Cerebellar nuclear complex (tissue), 1 donor: ENCODE results near the gene APOL1.
"Not testable (repeated sequence)": the region's sequence is repeated elsewhere in the genome, so short reads cannot be mapped to it uniquely, and the experiment has no call there.

Source experiments
- DNase-seq, 2 experiments: peaks; one replicate each; lab custom pipeline; 2025; lab: John Stamatoyannopoulos, UW

The APOL1 gene

DNA sequence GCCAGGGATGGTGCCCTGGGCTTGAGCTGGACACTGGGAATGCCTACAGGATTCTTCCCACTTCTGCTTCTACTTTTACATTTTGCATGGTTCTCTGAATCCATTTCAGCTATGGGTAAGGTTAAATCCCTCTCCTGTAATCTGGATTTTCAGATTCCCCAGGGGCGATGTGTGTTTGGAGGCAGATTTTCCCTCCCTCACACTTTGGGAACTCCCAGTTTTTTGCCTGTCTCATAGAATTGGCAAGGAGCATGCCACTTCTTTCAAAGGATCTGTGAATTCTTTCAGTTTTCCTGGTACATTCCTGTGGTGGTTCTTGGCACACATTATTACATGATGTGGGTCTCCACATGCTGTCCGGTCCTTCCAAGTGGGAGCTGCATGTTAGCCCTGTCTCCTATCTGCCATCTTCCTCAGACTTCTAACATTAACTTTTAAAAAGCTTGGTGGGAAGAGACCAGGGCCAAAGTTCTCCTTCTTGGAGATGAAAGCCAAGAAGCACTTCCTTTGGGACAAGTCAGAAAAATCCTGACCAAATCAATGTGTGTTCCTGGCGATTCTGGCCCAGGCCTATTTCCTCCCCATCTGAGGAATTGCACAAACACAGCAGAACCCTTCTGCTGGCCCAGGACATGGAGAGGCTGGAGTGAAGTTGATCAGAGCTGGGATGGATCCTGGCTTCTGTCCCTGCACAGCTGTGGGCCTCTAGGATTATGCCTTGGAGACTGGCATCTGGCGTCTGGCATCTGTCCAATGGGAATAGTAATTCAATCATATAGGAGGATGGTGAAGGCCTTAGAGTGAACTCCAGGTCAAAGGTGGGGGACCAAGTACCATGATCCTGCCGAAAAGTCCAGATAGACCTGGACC is 8.2 kb upstream of the APOL1 start:
- DNase-seq: no peak

GRCh38 chr22:36245805-36246356 is 7.1 kb upstream of the APOL1 start:
- no peak for DNase-seq

GRCh38 chr22:36246718-36247117 is 6.2 kb upstream of the APOL1 start:
- DNase-seq: no peak

DNA sequence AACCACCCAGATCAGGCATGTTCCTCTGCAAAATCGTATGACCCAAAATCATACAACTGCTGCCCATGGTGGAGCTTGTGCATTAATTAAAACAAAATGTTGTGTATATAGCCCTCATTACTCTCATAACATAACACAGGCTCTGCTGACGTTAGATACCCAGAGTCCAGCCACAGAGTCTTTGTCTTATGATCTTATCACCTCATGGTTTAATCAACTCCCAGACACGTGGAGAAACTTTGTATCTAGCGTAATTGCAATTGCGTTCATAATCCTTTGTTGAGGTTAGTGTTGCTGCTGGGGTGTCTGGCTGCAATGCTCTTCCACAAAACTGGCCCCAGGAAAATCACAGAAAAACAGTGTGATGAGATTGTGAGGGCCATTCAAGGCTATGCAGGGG is 5.0 kb upstream of the APOL1 start:
- no peak for DNase-seq

GRCh38 chr22:36249160-36249559 is 3.8 kb upstream of the APOL1 start:
- DNase-seq: no peak

DNA sequence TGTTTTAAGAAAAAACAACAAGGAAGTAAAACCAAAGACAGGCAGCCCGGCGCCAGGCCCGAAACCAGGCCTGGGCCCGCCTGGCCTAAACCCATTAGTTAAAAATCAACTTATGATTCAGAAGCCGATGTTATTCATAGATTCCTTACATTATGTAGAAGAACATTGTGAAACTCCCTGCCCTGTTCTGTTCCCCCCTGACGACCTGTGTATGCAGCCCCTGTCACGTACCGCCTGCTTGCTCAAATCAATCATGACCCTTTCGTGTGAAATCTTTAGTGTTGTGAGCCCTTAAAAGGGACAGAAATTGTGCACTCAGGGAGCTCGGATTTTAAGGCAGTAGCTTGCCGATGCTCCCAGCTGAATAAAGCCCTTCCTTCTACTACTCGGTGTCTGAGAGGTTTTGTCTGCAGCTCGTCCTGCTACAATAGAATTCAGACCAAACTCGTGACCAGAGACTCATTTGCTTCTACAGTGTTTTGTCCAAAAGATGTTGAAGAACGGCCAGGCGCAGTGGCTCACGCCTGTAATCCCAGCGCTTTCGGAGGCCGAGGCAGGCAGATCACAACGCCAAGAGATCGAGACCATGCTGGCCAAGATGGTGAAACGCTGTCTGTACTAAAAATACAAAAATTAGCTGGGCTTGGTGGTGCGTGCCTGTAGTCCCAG is 2.5 kb upstream of the APOL1 start:
- not testable (repeated sequence) for DNase-seq

DNA sequence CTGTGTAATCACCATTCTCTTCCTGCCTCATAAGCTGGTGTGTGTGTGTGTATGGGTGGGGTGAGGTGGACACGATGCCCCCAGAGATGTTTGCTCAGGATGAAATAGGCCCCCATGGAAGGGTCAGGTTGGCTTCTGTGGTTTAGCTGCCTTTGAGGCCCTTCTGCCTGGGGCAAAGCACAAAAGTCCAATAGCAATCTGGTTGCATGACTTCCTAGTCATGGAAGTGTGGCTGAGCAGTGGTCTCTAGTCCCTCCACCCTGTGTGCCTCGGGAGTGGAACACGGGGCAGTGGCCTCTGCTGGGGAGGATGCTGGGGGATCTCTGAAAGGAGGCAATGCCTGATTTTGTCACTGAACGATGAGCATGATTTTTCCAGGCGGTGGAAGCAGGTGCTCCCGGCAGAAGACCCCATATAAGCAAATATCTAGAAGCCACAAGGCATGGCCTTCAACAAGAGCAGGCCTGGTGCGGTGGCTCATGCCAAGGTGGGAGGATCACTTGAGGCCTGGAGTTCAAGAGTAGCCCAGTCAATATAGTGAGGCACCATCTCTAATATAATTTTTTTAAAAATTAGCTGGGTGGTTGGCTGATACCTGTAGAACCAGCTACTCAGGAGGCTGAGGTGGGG is 839 bp upstream of the APOL1 start:
- not testable (repeated sequence) for DNase-seq

DNA sequence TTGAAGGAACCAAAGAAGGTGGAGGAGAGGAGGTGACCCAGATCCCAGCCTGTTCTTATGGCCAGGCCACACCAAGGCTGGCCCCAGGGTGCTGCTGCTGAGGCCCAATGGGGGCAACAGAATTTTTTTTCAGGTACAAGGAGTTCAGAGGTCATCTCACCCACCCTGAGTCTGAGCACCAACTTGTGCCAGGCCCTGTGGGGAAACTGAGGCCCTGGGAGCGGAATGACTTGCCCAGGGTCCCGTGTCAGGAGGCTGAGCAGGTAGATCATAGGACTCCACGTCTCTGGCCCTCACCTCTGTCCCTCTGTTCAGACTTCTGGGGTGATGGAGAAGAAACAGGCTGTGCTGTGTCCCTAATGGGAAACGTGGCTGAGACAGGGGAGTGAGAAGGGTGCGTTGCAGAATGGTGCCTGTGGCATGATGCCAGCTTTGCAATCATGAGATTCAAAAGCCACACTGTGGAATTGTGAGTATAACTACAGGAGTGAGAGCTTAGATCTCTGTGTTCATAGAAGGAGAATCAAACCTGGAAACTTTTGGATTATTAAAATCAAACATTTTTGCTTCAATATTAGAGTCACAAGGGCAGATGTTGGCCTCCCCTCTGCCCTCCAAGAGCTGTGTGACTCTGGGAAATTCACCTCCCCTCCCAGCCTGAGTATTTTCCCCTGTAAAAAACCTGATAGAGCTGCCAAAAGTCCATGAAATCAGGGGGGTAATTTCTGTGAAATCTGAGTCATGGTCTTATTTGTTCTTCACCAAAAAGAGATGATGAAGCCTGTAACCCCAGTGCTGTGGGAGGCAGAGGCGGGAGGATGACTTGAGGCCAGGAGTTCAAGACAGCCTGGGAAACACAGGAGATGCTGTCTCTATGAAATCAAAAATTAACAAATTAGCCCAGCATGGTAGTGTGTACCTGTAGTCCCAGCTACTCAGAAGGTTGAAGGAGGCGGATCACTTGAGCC is 874 bp downstream of the APOL1 start:
- no peak for DNase-seq

DNA sequence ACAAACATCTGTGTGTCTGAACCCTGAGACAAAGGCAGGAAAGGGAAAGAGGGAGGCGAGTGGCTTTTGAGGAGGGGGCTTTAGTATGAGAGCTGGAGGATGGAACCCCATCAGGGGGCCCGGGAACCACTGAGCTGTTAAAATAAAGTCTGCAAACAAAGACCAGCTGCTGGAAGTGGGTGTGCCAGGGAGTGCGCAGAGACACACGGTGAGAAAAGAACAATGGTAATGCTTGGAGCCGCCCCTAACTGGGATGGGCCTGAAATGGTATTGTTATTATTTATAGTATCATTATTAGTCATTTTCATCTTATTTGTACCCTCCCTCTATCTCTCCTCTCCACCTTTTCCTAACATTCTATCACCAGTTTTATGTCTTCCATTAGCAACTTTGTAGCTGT is 2.6 kb downstream of the APOL1 start:
- not testable (repeated sequence) for DNase-seq

GRCh38 chr22:36256478-36256877 is 3.5 kb downstream of the APOL1 start:
- no peak for DNase-seq

DNA sequence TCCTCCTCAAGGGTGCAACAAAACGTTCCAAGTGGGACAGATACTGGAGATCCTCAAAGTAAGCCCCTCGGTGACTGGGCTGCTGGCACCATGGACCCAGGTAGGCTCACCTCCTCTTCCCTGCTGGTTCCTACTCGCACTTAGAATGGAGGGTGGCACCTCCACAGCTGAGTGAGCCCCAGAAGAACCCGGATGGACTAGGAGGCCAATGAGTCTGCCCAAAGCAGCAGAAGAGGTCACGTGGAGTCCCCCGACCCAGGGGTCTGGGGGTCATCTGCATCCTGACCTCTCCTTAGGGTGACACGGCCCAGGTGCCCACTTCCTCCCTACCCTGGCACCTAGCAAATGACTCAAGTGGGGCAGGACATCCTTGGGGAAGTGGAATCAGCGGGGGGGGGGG is 4.4 kb downstream of the APOL1 start:
- DNase-seq: no peak

GRCh38 chr22:36257948-36258670 is 5.2 kb downstream of the APOL1 start:
- no peak for DNase-seq

DNA sequence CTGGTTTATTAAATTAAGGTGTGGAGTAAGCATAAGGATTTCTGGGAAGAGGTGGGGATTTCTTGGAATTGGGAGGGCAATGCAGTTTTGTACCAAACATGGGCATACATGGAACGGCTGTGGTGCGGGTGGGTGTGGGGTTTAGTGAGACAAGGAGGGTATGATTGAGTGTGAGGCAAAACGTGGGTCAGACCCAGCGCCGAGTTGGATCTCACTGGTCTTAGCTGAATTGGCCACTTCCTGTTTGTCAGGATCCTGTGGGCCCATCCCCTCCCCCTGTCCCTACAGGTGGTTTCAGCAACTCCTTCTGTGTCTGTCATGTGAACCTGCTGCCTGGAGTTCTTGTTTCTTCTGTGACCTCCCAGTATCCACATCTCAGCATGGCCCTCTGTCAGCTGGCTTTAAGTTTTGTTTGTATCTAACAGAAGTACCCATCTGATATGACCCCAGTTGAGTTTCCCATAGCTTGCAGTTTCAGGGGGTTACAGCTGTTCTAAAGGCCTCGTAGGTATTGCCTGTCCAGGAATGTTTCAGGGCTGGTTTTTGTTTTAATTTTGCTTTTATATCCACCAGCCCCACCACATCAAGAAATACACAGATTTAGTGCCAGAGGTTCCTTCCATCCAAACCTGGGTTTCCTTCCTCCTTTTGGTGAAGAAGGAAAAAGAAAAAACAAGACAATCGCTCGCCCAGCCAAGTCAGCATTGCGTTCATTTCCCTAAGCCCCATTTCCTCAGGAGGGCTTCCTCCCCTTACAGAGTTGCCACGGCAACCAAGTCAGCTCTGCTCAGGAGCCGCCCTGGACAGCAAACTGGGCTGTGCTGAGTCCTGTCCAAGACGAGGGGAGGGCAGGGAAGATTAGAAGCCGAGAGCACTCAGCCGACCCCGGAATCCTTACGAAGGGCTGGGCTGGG is 6.0 kb downstream of the APOL1 start:
- DNase-seq: no peak

- DNase-seq: no peak
These were observed 6.8 kb downstream of the APOL1 start for GRCh38 chr22:36259615-36260300.

- DNase-seq: not testable (repeated sequence)
These were observed 8.7 kb downstream of the APOL1 start for GRCh38 chr22:36261675-36262074.

DNA sequence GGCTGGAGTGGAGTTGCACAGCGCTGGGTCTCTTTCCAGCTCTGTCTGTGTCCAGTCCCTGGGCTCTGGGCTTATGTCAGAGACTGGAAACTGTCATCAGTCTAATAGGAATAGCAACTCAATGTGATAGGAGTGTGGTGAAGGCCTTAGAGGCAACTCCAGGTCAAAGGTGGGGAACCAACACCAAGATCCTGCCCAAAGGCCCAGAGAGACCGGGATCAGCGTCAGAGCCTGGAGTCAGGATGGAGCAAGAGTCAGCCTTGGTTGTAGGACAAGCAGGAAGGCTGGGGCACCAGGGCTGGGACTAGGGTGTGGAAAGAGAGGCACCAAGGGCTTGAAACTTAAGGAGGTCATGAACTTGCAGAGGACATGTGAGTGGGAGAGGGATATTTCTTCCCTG is 9.4 kb downstream of the APOL1 start:
- DNase-seq: not testable (repeated sequence)

GRCh38 chr22:36263216-36263673 is 10.3 kb downstream of the APOL1 start:
- not testable (repeated sequence) for DNase-seq

DNA sequence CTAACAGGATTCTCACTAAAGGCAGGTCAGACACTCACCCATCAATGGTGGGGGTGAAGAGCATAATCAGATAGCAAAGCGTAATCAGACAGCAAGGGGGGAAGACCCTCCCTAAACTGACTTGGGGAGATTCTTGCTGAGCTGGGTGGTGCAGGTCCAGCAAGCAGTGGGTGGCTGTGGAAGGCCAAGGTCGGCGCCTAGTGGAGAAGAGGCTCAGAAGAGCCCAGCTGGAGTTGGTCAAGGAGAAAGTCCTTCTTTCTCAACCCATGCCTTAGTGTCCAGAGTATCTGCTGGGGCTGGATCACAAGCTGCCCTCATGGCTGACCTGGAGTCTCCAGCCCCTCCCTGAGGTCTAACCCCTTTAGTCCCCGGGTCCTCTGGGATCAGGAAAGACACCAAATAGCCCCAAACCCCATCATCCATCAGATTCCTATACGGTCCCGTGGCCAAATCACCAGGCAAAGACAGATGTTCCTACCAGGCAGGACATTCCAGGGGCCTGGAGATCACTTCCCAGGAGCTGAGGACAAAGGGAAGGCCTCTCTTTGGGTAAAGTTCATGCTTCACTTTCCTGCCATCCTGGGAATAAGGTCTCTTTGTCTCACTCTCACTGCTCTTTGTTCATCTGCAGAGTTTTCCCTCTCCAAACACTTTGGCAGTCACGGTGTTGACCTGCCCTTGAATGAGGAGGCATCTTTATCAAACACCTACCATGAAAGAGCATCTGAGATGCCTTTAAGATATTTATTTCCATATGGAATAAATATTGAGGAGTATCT is 11.1 kb downstream of the APOL1 start:
- not testable (repeated sequence) for DNase-seq
